Tibial nerve (tissue), 4 donors: ENCODE results near the gene NAP1L4.

Experiments used
- EP300 ChIP-seq, 2 donors: sonication (generic); formaldehyde crosslinking; IDR thresholded peaks; one replicate each; pipeline ENCODE4 v1.6.1; 2017; ENCODE audit warnings: antibody characterized with exemption in 2 of 2, mild to moderate bottlenecking in 1 of 2
- TF ChIP-seq, protein P1 (sequence below), 5 experiments: fragments of 200-600 bp in 3 of 5; fragments of 450-650 bp in 2 of 5; sonication (generic) in 3 of 5; IDR thresholded peaks; one replicate each; pipeline ENCODE4 v1.5.1; 2016 to 2019; ENCODE audit warnings: antibody characterized with exemption in 5 of 5, mild to moderate bottlenecking in 3 of 5, moderate library complexity in 2 of 5

DNA sequence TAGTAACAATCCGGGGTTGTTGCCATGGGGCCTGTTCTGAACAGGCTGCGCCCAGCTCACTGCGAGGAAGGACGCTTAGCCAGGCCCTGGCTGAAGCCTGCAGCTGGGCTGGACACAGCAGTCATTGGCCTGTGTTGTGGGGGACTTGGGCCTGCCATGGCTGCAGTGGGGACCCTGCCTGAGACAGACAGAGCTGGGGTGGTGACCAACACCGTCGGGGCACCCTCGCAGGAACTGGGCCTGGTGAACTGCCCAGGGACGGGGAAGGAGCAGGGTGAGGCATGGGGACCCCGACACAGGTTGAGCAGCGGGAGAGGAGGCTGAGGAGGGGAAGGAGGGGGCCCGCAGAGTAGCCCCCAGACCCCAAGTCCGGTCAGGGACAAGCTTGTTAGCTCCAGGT, 71.8 kb downstream of the NAP1L4 start:
- TF ChIP-seq EP300 (IDR thresholded peaks at IDR 0.05) = no peak
- TF ChIP-seq, protein P1, sequence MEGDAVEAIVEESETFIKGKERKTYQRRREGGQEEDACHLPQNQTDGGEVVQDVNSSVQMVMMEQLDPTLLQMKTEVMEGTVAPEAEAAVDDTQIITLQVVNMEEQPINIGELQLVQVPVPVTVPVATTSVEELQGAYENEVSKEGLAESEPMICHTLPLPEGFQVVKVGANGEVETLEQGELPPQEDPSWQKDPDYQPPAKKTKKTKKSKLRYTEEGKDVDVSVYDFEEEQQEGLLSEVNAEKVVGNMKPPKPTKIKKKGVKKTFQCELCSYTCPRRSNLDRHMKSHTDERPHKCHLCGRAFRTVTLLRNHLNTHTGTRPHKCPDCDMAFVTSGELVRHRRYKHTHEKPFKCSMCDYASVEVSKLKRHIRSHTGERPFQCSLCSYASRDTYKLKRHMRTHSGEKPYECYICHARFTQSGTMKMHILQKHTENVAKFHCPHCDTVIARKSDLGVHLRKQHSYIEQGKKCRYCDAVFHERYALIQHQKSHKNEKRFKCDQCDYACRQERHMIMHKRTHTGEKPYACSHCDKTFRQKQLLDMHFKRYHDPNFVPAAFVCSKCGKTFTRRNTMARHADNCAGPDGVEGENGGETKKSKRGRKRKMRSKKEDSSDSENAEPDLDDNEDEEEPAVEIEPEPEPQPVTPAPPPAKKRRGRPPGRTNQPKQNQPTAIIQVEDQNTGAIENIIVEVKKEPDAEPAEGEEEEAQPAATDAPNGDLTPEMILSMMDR (IDR thresholded peaks at IDR 0.05) = no peak
